GM13977 (cell line): ENCODE measurements around the gene KRTAP12-4.

Source experiments
- DNase-seq: peaks from one replicate; pipeline ENCODE4 v3.0.0; 2012; ENCODE audit warnings: low spot score
- in situ Hi-C: fragments of 300-500 bp; cut with MboI; formaldehyde crosslinking; loops from one replicate; pipeline ENCODE4 v1.12.0; 2022; ENCODE audit warnings: low sequenced_read_pairs, low pct_unique_long_range_greater_than_20kb, mixed read lengths, inconsistent platforms; ENCODE audit not compliant: unreplicated experiment
- TF ChIP-seq, protein P1 (sequence below): IDR thresholded peaks from 2 replicates; pipeline ENCODE4 v1.5.1; 2012; ENCODE audit warnings: mild to moderate bottlenecking, control low read depth; ENCODE audit not compliant: insufficient read depth; ENCODE audit errors: extremely low read depth, missing control alignments

Gene KRTAP12-4

DNA sequence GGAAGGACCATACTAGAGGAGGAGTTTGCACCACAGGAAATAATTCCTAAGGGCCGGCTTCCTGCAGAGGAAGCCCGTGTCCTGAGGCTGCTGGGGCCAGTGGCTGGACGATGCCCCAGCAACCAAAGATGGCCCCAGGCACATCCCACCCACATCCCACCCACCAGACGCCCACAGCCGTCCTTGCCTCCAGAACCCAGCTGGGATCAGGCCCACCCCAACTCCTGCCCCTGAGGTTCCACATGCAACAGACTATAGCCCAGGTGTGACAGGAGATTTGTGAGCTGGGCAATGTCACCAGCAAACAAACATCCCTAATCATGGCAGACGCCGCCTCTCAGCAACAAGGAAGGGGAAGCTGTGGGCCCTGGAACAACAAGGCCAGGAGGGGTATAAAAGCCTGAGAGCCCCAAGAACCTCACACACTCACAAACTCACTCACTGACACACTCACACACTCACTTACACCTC lies 27.8 kb downstream of the KRTAP12-4 start, which contains the start of gene KRTAP10-9:
Gene KRTAP10-9, plus strand, starts transcription at position 421 of the 471 bp plus-strand sequence. CDS start 79 bp downstream, outside the sequence.
- TF ChIP-seq, protein P1, sequence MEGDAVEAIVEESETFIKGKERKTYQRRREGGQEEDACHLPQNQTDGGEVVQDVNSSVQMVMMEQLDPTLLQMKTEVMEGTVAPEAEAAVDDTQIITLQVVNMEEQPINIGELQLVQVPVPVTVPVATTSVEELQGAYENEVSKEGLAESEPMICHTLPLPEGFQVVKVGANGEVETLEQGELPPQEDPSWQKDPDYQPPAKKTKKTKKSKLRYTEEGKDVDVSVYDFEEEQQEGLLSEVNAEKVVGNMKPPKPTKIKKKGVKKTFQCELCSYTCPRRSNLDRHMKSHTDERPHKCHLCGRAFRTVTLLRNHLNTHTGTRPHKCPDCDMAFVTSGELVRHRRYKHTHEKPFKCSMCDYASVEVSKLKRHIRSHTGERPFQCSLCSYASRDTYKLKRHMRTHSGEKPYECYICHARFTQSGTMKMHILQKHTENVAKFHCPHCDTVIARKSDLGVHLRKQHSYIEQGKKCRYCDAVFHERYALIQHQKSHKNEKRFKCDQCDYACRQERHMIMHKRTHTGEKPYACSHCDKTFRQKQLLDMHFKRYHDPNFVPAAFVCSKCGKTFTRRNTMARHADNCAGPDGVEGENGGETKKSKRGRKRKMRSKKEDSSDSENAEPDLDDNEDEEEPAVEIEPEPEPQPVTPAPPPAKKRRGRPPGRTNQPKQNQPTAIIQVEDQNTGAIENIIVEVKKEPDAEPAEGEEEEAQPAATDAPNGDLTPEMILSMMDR = no peak
- no peak for DNase-seq
- in situ Hi-C loops = no loop called here

DNA sequence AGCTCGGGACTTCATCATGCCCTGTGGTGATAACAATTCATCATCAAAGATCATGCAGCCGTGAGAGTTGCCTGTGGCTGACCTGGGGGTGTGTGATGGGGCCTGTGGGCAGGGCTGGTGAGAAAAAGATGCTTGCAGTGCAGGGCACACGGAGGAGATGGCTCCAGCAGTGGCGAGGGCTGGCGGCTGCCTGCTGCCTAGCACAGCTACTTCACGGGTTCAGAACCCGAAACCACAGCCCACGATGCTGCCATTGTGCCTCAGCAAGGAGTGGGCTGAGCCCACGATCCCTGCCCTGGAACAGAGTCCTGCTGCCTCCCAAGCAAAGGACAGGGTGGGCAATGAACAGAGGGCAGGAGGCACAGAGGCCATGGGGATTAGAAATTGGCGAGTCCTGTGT lies 28.2 kb downstream of the KRTAP12-4 start:
- DNase-seq = no peak
- TF ChIP-seq, protein P1 = no peak
- in situ Hi-C loops = no loop called here

- TF ChIP-seq, protein P1 = no peak
- in situ Hi-C loops = no loop called here
- DNase-seq = no peak
Observed at GRCh38 chr21:44625756-44626155, 28.7 kb downstream of the KRTAP12-4 start.

- TF ChIP-seq, protein P1 = no peak
- no peak for DNase-seq
- in situ Hi-C loops = no loop called here
Observed at GRCh38 chr21:44623575-44623974, 30.9 kb downstream of the KRTAP12-4 start.

DNA sequence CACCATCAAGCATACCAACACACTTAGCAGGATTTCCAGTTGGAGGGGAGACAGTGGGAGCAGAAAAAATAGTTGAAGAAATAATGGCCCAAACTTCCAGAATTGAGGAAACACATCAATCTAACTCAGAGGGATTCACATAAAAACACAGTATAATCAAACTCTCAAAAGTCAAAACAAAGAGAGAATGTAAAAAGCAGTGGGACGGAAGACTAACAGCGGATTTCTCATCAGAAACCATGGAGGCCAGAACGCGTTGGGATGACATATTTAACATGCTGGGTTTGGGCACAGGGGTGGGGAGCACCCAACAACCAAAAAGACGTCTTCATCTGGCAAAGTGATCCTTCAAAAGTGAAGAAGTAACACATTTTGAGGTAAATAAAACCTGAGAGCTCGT lies 34.6 kb downstream of the KRTAP12-4 start:
- no peak for DNase-seq
- in situ Hi-C loops = no loop called here
- TF ChIP-seq, protein P1 = no peak

- in situ Hi-C loops = no loop called here
- TF ChIP-seq, protein P1 = no peak
- DNase-seq = no peak
Observed at GRCh38 chr21:44618909-44619308, 35.5 kb downstream of the KRTAP12-4 start.

- DNase-seq = no peak
- in situ Hi-C loops = no loop called here
- TF ChIP-seq, protein P1 = peak; percentile 28
Observed at GRCh38 chr21:44618504-44618903, 36.0 kb downstream of the KRTAP12-4 start.
